IPS-18c (cell line): Measurements from ENCODE around the gene LGMN.

ENCODE experiments used
- H3K4me3 ChIP-seq: 2 replicates; pipeline ENCODE4 v1.7.0; 2013; ENCODE audit warnings: low read depth, mild to moderate bottlenecking, low read length, moderate library complexity; ENCODE audit not compliant: insufficient read depth
- H3K9me3 ChIP-seq: one replicate; pipeline ENCODE4 v1.6.1; 2013; ENCODE audit warnings: mild to moderate bottlenecking, low read length, moderate library complexity; ENCODE audit not compliant: control insufficient read depth, insufficient read depth

The LGMN gene

DNA sequence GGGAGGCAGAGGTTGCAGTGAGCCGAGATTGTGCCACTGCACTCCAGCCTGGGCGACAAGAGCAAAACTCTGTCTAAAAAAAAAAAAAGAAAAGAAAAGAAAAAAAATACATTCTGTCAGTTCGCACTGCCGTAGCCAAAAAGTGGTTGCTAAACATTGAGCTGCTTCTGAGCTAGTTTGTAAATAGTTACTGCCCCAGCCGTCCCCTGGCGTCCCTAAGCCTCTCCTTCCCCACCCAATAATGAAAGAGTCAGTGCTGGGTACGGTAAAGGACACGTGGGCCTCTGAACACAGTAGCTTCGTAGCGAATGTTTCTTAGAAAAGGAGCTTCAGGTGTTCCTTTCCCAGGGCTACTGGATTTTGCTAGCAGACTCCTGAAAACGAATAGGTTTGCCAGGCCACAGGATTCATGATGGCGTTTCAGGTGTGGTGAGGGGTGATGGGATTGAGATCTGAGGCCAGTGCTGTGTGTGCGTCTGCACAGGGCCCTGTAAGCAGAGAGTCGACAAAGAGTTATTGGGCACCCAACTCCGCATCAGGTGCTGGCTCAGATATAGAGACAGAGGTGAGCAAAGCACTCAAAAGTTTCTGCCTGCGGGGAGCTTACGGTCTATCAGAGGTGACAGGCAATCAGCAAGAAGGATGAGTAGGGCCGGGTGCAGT lies 94.1 kb downstream of the LGMN start:
- no peak overlapping the region for H3K4me3 ChIP-seq

More for the DNA sequence above, 94.1 kb downstream of the LGMN start:
- H3K9me3 ChIP-seq: no peaks in the 10 kb centered on the region
